Measurements from ENCODE around the gene DBI. TPM values are rescaled to one million over a fixed set of nuclear protein-coding genes. Genes with fewer than 3 reads are reported as not detected.

Gene DBI
- total RNA-seq, 2 donors from 2014 or later = 39.3 to 43.0 TPM

GRCh38 chr2:119419065-119419464 lies 52.3 kb downstream of the DBI start:
- ATAC-seq = no peak
- Mint-ChIP-seq H3K4me3 (no peak overlapping the region), H3K27ac (no peak overlapping the region), H3K4me1 (peaks cover 2% of the 10 kb centered on the region), H3K36me3 (ENCODE audit: low read depth) (no peaks in the 10 kb centered on the region), H3K27me3 (peaks cover 54% of the 10 kb centered on the region)
- no peak for DNase-seq
- H3K9me3 ChIP-seq (ENCODE audit: control insufficient read depth, low read length, poor library complexity, severe bottlenecking) = no peaks in the 10 kb centered on the region

GRCh38 chr2:119419803-119420508 lies 53.2 kb downstream of the DBI start:
- H3K4me1 Mint-ChIP-seq = peaks cover 2% of the 10 kb centered on the region
- ATAC-seq = no peak
- no peak overlapping the region for H3K4me3 Mint-ChIP-seq
- H3K36me3 Mint-ChIP-seq (ENCODE audit: low read depth) = no peaks in the 10 kb centered on the region
- H3K27ac Mint-ChIP-seq = no peak overlapping the region
- peaks cover 57% of the 10 kb centered on the region for H3K27me3 Mint-ChIP-seq
- H3K9me3 ChIP-seq (ENCODE audit: control insufficient read depth, low read length, poor library complexity, severe bottlenecking) = no peaks in the 10 kb centered on the region
- DNase-seq = no peak

DNA sequence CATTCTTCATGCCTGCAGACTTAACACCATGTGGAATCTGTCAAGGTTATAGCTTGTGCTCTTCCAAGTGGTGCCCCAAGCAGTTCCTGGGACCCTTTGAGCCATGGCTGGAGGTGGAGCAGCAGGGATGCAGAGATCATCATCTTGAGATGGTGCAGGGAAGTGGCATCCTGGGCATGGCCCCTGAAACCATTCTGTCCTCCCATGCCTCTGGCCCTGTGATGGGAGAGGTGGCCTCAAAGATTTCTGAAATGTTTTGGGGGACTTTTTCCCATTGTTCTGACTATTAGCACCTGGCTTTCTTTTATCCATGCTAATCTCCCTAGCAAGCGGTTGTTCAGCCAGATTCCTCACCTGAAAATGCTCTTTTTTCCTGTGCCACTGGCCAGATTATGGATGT lies 54.5 kb downstream of the DBI start:
- no peak overlapping the region for H3K27ac Mint-ChIP-seq
- H3K36me3 Mint-ChIP-seq (ENCODE audit: low read depth) = no peaks in the 10 kb centered on the region
- peaks cover 2% of the 10 kb centered on the region for H3K4me1 Mint-ChIP-seq
- peaks cover 70% of the 10 kb centered on the region for H3K27me3 Mint-ChIP-seq
- H3K4me3 Mint-ChIP-seq = no peak overlapping the region
- DNase-seq (no peak), ATAC-seq (no peak)
- no peaks in the 10 kb centered on the region for H3K9me3 ChIP-seq (ENCODE audit: control insufficient read depth, low read length, poor library complexity, severe bottlenecking)

DNA sequence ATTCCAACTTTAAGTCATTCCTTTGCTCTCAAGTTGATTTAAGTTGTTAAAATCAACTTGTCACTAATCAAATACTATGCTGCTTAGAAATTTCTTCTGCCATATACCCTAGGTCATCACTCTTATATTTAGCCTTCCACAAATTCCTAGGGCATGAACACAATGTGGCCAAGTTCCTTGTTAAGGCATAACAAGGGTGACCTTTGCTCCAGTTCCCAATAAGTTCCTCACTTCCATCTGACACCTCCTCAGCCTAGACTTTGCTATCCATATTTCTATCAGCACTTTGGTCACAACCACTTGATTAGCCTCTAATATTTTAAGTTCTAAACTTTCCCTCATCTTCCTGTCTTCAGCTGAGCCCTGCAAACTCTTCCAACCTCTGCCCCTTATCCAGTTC lies 55.0 kb downstream of the DBI start:
- DNase-seq = no peak
- peaks cover 5% of the 10 kb centered on the region for H3K4me1 Mint-ChIP-seq
- H3K9me3 ChIP-seq (ENCODE audit: control insufficient read depth, low read length, poor library complexity, severe bottlenecking) = no peaks in the 10 kb centered on the region
- no peaks in the 10 kb centered on the region for H3K36me3 Mint-ChIP-seq (ENCODE audit: low read depth)
- H3K27me3 Mint-ChIP-seq = peaks cover 70% of the 10 kb centered on the region
- H3K27ac Mint-ChIP-seq = no peak overlapping the region
- no peak overlapping the region for H3K4me3 Mint-ChIP-seq
- ATAC-seq = no peak

Other genes starting within 250 kb of the DBI start
- gene C1QL2, start 208.2 kb upstream of the DBI start, total RNA-seq = not detected
- under 1 TPM; 0.10 to 0.13 TPM for gene STEAP3, start 143.1 kb upstream of the DBI start, total RNA-seq
- gene C2orf76, start 143 bp upstream of the DBI start, total RNA-seq = 1 to 10 TPM; 7.2 to 9.0 TPM
- not detected for gene TMEM37, start 64.9 kb downstream of the DBI start, total RNA-seq
- gene SCTR, start 157.5 kb downstream of the DBI start, total RNA-seq = not detected
- gene CFAP221, start 177.5 kb downstream of the DBI start, total RNA-seq = not detected

Measured in T-helper 17 cell (primary cell).